ENCODE data around the gene SLC6A18.
"Not testable (repeated sequence)": the region's sequence is repeated elsewhere in the genome, so short reads cannot be mapped to it uniquely, and the experiment has no call there.

SLC6A18 gene

DNA sequence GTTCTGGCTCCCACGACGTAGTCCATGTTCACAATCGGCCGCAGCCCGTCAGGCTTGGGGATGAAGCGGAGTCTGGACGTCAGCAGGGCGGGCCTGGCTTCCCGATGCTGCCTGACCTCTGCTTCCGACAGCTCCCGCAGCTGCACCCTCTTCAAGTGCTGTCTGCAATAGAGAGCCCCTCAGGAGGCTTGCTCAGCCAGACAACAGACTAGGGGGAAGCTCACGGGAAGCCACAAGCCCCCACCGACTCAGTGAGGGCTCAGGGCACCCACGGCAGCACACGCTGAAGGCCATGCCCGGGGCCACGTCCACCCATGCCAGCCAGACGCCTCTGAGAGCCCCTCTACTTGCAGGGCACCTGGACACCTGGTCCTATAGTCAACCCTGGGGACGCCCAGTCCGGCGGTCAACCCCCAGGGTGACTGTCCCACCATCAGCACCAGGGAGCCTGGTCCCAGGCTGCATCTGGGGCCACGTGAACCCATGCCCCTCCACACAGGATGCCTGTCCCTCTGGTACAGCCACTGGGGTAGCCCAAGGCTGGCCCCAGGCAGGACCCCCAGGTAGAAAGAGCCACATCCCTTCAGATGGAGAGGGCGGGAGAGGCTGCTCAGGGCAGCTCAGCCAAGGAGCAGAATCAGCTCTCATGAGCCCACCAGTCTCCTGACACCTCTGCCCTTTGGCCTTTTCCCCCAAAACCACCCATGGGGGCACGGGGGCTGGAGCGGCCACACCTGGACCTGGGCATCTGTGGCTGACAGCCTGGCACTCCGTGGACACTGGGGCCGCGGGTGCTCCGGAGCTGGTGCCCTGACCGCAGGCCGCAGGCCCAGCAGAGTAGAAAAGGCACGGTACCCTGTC lies 55.2 kb downstream of the SLC6A18 start:
- TF ChIP-seq ZFX (IDR thresholded peaks at IDR 0.05) = no peak
- no peak overlapping the region for H3K27ac ChIP-seq

DNA sequence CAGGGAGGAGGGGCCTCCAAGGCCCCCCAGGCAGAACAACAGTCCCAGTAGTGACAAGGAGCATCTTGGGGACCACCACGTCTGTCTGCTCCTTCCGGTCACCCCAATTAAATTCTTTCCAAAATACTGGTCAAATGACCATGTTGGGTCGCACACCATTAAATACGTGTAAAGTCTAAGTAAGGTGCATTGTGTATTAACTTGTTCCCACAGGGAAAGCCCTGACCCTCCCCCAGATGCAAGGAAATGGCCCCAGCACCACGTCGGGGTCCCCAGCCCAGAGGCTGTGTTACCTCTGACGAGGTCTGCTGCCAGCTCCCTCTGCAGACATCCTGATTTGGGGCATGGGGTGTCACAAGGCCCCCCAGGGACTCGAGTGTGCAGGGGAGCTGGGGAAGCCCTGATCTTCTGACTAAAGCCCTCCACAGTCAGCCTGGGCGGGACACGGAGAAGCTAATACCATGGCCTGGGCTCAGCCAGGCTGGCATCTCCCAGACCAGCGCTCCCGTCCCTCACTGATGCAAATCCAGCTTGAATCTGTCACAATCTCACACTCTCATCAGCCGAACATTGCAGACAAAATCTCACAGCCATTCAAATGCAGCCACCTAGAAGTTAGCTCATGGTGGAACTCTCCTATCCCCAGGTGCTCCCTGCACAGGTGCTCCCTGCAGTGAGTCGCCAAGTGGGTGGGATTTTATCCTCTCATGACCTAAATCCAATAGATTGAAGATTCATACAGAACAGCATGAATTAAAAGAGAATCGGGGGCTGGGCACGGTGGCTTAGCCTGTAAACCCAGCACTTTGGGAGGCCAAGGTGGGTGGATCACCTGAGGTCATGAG lies 56.1 kb downstream of the SLC6A18 start:
- no peak overlapping the region for H3K27ac ChIP-seq
- TF ChIP-seq, protein P1, sequence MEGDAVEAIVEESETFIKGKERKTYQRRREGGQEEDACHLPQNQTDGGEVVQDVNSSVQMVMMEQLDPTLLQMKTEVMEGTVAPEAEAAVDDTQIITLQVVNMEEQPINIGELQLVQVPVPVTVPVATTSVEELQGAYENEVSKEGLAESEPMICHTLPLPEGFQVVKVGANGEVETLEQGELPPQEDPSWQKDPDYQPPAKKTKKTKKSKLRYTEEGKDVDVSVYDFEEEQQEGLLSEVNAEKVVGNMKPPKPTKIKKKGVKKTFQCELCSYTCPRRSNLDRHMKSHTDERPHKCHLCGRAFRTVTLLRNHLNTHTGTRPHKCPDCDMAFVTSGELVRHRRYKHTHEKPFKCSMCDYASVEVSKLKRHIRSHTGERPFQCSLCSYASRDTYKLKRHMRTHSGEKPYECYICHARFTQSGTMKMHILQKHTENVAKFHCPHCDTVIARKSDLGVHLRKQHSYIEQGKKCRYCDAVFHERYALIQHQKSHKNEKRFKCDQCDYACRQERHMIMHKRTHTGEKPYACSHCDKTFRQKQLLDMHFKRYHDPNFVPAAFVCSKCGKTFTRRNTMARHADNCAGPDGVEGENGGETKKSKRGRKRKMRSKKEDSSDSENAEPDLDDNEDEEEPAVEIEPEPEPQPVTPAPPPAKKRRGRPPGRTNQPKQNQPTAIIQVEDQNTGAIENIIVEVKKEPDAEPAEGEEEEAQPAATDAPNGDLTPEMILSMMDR (conservative IDR thresholded peaks at IDR 0.05) = no peak
- TF ChIP-seq ZFX (IDR thresholded peaks at IDR 0.05) = no peak

DNA sequence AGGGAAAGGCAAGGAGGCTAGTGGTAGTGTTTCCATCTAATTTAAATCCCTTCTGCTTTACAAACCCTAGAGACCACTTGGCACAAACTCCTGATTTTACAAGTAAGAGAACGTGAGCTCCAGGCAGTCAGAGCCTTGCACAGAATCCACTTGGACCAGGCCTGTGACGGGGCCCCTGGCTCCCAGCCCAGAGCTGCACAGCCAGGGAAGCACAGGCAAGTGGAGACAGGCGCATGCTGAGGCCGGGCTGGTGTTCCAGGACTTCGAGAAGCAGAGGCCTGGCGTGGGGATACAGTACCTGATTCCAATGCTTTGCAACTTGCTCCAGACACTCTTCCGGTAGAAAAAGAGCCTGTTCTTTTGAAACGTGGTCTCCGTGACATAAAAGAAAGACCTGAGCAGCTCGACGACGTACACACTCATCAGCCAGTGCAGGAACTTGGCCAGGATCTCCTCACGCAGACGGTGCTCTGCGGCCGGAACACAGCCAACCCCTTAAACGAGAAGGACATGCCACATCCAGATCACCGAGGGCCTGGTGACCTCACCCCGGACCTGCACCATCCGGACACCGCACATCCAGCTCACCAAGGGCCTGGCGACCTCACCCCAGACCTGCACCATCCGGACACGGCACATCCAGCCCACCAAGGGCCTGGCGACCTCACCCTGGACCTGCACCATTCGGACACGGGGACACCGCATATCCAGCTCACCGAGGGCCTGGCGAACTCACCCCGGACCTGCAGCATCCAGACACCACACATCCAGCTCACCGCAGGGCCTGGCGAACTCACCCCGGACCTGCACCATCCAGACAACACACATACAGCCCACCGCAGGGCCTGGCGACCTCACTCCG lies 57.2 kb downstream of the SLC6A18 start:
- TF ChIP-seq ZFX (IDR thresholded peaks at IDR 0.05) = no peak
- TF ChIP-seq, protein P1 (conservative IDR thresholded peaks at IDR 0.05) = no peak
- no peak overlapping the region for H3K27ac ChIP-seq

DNA sequence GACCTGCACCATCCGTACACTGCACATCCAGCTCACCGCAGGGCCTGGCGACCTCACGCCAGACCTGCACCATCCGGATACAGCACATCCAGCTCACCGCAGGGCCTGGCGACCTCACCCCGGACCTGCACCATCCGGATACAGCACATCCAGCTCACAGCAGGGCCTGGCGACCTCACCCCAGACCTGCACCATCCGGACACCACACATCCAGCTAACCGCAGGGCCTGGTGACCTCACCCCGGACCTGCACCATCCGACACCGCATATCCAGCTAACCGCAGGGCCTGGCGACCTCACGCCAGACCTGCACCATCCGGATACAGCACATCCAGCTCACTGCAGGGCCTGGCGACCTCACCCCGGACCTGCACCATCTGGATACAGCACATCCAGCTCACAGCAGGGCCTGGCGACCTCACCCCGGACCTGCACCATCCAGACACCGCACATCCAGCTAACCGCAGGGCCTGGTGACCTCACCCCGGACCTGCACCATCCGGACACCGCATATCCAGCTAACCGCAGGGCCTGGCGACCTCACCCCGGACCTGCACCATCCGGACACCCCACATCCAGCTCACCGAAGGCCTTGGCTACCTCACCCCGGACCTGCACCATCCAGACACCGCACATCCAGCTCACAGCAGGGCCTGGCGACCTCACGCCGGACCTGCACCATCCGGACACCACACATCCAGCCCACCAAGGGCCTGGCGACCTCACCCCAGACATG lies 58.0 kb downstream of the SLC6A18 start:
- not testable (repeated sequence) for H3K27ac ChIP-seq

DNA sequence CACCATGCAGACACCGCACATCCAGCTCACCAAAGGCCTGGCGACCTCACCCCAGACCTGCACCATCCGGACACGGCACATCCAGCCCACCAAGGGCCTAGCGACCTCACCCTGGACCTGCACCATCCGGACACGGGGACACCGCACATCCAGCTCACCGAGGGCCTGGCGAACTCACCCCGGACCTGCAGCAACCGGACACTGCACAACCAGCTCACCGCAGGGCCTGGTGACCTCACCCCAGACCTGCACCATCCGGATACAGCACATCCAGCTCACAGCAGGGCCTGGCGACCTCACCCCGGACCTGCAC lies 58.5 kb downstream of the SLC6A18 start:
- H3K27ac ChIP-seq = not testable (repeated sequence)

DNA sequence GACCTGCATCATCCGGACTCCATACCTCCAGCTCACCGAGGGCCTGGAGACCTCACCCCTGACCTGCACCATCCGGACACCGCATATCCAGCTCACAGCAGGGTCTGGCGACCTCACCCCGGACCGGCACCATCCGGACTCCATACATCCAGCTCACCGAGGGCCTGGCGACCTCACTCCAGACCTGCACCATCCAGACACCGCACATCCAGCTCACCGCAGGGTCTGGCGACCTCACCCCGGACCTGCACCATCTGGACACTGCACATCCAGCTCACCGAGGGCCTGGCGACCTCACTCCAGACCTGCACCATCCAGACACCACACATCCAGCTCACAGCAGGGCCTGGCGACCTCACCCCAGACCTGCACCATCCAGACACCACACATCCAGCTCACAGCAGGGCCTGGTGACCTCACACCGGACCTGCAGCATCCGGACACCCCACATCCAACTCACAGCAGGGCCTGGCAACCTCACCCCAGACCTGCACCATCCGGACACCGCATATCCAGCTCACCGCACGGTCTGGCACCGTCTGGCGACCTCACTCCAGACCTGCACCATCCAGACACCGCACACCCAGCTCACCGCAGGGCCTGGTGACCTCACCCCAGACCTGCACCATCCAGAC lies 59.3 kb downstream of the SLC6A18 start:
- not testable (repeated sequence) for H3K27ac ChIP-seq

DNA sequence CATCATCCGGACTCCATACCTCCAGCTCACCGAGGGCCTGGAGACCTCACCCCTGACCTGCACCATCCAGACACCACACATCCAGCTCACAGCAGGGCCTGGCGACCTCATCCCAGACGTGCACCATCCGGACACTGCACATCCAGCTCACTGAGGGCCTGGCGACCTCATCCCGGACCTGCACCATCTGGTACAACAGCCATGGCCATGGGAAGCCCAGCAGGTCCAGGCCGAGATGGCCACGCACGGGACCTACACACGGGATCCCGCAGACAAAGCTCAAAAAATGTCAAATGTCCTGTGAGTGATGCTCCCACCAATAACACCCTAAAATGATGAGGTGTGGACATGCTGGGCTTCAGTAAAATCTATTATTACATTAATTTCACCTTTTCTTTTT lies 60.0 kb downstream of the SLC6A18 start:
- TF ChIP-seq ZFX (IDR thresholded peaks at IDR 0.05) = no peak
- TF ChIP-seq, protein P1 (conservative IDR thresholded peaks at IDR 0.05) = no peak
- H3K27ac ChIP-seq = no peak overlapping the region

DNA sequence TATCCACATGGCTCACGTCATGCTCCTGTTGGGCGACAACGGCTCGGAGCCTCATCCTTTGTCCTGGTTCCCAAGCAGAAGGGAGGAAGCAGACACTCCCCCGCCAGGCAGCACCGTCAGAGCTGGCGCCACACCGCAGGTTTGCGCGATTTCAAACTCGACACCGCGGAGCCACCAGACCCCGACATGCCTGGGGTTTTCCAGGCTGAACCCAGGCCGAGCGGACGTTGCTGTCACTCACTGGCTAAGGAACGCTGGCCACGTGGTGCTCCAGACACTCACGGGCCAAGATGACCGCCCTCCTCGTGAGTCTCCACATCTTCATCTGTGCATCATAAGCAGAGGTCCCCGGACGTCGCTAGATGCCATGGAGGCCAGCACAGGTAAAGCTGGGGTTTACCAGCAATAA lies 60.7 kb downstream of the SLC6A18 start:
- no peak overlapping the region for H3K27ac ChIP-seq
- TF ChIP-seq ZFX (IDR thresholded peaks at IDR 0.05) = no peak

DNA sequence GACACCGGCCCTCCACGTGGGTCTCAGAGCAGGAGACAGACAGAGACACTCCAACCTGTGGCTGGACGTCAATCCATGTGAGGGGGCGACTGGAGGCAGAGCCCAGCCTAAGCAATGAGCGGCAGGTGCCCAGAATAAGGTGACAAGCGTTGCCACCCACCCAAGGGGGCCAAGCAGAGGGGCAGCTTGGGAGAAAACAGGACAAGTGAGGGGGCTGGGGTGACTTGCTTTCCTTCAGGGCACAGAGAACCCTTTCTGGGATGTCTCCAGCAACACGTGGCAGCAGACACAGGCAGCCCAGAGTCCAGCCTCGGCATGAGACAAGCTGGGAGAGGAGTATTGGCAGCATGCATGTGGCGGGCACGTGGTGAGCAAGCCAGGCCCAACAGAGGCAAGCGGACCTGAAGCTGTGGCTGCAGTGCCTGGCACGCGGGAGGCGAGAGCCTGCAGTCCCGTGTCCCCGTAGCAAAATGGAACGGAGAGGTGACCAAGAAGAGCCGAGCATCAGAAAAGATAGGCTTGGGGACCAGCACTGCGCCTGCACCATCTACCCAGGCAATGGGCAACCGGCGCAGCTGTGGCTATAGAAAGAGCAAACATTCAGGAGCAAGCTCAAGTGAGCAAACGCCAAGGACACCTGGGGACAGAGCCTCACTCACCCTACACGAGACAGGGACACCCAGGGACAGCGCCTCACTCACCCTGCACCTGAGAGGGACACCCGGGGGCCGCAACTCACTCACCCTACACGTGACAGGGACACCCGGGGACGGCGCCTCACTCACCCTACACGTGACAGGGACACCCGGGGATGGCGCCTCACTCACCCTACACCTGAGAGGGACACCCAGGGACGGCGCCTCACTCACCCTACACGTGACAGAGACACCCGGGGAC lies 63.5 kb downstream of the SLC6A18 start:
- no peak for TF ChIP-seq ZFX (IDR thresholded peaks at IDR 0.05)
- TF ChIP-seq, protein P1 (conservative IDR thresholded peaks at IDR 0.05) = no peak
- no peak overlapping the region for H3K27ac ChIP-seq

DNA sequence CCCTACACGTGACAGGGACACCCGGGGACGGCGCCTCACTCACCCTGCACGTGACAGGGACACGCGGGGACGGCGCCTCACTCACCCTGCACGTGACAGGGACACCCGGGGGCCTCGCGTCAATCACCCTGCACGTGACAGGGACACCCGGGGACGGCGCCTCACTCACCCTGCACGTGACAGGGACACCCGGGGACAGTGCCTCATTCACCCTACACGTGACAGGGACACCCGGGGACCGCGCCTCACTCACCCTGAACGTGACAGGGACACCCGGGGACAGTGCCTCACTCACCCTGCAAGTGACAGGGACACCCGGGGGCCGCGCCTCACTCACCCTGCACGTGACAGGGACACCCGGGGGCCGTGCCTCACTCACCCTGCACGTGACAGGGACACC lies 64.4 kb downstream of the SLC6A18 start:
- H3K27ac ChIP-seq = not testable (repeated sequence)

DNA sequence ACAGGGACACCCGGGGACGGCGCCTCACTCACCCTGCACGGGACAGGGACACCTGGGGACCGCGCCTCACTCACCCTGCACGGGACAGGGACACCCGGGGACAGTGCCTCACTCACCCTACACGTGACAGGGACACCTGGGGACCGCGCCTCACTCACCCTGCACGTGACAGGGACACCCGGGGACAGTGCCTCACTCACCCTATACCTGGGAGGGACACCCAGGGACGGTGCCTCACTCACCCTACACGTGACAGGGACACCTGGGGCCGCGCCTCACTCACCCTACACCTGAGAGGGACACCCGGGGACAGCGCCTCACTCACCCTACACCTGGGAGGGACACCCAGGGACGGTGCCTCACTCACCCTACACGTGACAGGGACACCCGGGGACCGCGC lies 65.8 kb downstream of the SLC6A18 start:
- H3K27ac ChIP-seq = not testable (repeated sequence)
